Measurements from ENCODE around the gene WBP2NL.

The WBP2NL gene

DNA sequence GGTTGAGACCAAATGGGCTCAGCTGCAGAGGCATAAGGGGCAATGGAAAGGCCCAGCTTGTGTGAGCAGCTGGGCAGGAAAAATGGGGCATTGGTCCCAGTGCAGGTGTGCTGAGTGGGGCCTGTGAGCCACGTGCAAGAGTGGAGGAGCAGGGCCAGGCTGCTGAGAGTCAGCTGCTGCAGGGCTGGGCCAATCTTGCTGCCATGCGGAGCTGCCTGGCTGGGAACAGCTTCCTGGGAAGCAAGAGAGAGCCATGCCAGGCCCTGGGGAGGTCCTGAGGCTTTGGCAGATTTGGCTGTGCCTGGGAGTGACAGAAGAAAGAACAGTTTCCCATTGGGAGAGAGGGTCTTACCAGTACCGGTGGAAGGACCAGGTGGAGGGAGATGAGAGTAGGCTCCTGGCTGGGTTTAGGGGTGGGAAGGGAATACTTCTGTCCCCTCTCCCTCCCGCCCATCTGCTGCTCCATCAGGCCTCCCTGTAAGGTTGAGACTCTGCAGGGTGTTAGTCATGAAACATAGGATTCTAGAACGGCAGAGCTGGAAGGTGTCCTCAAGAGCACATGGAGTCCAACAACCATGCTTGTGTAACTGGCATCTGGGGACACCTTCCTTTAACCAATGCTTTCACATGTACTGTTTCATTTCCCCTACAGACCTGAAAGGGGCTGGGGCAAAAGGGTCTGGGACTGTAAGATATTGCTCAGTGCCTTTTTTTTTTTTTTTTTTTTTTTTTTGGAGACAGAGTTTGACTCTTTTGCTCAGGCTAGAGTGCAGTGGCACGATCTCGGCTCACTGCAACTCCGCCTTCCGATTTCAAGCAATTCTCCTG lies 19.0 kb upstream of the WBP2NL start:
- DNase-seq = no peak

DNA sequence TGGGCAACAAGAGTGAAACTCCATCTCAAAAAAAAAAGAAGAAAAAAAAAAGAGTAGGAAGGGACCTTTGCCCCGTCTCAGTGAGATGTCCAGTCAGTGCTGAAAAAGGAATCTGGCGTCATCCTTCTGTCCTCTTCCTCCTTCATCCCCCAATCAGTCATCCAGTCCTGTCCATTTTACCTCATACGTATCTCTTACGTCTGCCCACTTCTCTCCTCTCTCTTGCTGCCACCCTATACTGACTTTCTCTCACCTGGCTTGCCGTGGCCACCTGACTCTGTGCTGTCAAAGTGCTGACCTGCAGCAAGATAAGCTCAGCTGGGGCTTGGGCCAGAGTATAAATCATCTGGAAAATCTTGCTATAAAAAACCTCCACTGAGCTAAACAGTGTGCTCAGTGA lies 15.7 kb upstream of the WBP2NL start:
- no peak for DNase-seq

DNA sequence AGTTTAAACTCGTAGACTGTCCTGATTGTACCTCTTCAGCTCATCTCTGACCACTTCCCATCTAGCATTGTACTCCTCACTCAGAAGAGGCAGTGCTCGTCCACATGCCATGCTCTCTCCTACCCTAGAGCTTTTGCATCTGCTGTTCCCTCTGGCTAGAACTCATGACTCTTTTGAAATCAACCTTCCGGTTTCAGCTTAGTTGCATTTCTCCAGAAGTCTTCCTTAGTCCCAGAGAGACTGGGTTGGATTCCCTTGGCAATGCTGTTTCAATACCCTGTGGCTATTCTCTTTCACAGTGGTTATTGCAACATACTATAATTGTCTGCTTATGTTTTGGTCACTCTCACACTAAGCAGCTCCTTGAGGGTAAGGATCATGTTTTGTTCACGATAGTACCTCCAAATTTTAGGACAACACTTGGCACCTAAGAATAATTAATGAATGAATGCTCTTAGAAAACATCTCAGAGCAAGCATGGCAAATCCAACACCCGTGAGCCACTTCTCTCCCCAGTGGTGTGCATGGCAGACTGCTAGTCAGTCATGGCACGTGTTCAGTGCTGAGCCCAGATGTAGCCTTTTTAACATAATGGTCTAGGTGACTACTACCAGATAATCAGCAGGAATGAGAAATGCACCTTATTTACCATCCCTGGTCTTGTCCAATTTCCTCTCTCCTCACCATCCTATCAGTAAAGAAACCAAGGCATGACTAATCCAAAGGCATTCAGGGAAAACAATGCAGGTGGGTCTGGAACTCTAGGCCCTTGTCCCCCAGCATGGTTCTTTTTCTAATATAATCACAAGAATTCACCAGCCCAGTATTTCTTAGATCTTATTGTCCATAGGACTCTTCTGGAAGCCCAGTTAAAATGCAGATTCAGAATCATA lies 14.8 kb upstream of the WBP2NL start:
- no peak for DNase-seq

DNA sequence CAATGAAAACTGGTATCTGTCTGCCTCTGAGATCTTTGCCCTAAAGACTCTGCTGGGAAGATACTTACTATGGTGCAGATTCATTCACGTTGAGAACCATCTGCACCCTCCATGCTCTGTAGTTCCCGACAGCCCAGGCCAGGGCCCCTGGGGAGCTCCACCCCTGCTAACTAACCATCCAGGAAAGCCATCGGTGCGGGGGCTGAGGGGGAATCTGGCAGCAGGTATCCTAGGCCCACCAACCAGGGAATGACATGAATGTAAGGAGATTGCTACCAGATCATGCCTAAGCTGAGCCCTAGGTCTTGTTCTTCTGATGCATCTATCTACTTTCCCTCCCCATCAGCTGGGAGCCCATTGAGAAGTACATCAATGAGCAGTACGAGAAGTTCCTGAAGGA lies 11.3 kb upstream of the WBP2NL start:
- no peak for DNase-seq

DNA sequence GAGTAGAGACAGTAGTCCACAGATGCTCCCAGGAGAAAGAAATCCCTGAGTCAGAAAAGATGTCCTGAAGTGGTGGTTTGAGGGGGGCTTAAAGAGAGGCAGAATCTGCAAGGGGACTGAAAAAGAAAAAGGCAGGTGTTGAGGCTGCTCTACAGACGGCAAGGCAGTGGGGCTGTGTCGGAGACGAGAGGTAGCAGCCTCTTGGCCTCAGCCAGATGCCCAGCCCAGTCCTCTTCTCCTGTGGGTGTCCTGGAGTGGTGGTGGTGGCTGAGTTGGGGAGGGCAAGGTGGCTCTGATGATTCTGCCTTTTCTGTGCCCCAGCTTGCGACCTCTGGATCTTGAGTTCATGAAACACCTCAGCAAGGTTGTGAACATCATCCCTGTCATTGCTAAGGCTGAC lies 9.3 kb upstream of the WBP2NL start:
- DNase-seq = no peak

DNA sequence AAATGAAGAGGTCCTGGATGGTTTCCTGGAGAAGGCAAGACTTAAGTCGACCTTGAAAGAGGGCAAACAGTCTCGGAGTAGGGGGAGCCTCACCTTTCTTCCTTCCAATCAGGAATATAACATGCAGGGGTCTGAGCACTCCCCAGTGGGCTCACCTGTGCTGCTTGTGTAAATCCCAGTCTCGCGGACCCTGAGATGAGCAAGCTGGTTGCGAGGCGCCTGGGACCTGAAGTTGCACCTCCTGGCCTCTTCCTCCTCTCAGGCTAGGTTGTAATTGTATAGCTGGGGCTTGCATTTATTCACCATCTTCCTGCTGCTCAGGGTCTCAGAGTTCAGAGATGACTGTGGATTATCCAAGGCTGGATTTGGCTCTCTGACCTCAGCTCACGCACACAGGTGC lies 7.5 kb upstream of the WBP2NL start:
- no peak for DNase-seq

DNA sequence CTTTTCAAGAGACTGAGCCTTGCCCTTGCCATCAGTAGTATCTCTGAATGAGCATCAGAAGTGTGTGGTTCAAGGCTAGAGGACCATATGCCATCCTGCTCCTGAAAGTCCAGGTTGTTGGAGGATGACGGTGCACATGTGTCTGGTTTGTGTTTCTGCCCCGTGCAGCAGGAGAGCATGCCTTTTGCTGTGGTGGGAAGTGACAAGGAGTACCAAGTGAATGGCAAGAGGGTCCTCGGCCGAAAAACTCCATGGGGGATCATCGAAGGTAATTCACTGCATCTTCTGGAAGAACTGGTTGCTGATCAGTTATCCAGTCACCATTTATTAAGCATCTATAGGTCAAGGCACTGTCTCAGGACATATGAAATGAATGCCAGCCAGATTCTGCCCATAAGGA lies 6.1 kb upstream of the WBP2NL start:
- DNase-seq = no peak

DNA sequence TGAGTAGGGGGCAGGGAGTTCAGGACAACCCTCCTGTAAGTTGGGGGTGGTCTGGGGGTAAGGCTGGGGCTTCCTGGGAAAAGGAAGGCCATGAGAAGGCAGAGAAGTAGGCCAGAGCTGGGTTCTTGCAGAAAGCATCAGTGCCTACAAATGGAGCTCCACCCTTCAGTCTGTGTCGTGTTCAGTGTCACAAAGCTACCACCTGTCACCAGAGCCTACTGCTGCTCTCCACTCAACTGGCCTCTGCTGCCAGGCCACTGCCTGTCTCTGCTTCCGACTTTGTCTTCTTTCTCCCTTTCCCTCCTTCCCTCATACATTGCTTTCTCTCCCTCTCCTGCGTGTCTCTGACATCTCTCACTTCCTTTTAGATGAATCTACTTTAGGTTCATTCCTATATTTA lies 3.4 kb upstream of the WBP2NL start:
- no peak for DNase-seq

DNA sequence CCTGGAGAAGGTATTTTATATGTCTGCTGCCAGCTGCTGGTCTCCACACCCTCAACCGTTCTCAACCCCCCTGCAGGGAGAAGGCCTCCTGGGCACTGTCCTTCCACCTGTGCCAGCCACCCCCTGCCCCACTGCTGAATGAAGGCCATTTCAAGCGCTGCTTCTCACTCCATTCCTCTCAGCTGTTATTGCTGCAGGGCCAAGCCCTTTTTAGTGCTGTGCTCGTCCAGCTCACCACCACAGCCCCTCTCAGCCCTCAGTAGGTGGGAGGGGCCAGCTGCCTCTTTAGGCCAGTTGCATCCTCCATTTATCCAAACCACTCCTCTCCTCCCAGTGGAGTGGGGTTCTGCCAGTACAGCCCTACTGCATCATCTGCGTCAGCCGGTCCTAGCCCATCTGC lies 1.8 kb upstream of the WBP2NL start:
- no peak for DNase-seq

DNA sequence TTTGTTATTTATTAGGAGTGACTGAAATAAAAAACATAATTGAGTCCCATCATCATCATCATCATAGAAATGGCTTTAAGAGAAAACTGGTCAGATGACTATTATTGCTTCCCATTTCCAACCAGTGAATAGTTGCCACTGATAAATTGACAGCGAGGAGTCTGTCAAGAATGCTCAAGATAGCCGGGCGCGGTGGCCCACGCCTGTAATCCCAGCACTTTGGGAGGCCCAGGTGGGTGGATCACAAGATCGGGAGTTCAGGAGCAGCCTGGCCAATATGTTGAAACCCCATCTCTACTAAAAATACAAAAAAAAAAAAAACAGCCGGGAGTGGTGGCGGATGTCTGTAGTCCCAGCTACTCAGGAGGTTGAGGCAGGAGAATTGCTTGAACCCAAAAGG lies 1.9 kb downstream of the WBP2NL start:
- no peak for DNase-seq

DNA sequence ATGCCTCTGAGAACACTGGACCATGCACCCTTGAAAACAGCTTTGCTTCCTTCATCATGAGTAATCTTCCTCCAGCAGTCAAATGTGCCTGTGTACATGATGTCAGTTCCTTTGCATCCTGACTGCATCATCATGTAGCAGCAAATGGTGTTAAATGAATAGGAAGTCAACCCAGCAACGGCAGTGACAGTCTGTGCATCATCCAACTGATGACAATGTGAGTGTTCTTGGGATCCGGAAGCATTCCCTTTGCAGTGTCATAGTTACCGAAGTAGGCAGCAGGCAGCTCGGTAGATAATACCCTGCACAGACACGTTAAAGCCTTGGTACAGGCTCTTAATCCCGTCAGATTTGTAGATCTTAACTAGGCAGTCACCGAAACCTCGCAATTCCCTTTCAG lies 2.5 kb downstream of the WBP2NL start:
- no peak for DNase-seq

DNA sequence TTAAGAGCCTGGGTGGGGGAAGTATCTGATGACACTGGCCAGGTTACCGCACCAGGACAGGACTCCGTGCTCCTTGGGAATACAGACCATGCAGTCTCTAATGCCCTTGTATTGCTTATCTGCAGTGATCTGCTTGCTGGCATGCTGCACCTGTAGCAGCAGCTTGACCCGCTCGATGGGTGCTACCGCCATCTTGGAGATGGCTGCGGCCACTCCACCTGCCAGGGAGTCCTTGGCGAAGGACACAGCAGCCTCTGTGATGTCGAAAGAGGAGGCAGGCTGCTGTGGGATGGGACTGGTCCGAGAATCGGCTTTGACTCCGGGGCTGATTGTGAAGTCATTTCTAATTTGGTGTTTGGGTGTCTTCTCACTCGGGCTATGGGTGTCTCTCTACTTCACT lies 3.1 kb downstream of the WBP2NL start:
- no peak for DNase-seq

DNA sequence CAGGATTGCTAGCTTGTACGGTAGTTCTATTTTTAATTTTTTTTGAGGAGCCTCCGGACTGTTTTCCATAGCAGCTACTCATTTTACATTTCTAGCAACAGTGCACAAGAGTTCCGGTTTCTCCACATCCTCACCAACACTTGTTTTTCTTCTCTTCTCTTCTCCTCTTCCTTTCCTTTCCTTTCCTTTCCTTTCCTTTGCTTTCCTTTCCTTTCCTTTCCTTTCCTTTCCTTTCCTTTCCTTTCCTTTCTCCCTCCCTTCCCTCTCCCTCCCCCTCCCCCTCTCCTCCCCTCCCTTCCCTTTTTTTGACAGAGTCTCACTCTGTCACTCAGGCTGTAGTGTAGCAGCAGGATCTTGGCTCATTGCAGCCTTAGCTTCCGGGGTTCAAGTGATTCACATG lies 9.3 kb downstream of the WBP2NL start:
- no peak for DNase-seq

DNA sequence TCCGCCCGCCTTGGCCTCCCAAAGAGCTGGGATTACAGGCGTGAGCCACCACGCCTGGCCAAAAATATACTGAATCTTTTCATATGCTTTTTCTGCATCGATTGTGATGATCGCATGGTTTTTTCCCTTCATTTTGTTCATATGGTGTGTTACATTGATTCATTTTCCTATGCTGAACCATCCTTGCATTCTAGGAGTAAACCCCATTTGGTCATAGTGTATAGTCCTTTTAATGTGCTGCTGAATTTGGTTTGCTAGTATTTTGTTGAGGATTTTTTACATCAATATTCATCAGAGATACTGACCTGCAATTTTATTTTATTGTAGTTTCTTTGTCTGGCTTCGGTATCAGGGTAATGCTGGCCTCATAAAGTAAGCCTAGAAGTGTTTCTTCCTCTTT lies 12.2 kb downstream of the WBP2NL start:
- DNase-seq = no peak

DNA sequence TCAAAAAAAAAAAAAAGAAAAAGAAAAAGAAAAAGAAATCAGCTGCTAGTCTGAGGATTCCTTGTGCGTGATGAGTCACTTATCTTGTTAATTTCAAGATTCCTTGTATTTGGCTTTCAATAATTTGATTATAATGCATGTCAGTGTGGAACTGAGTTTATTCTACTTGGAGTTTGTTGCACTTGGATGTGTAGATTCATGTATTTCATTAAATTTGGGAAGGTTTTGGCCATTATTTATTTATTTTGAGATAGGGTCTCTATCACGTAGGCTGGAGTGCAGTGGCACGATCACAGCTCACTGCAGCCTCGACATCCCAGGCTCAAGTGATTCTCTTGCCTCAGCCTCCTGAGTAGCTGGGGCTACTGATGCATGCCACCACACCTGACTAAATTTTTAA lies 14.8 kb downstream of the WBP2NL start:
- DNase-seq = no peak

DNA sequence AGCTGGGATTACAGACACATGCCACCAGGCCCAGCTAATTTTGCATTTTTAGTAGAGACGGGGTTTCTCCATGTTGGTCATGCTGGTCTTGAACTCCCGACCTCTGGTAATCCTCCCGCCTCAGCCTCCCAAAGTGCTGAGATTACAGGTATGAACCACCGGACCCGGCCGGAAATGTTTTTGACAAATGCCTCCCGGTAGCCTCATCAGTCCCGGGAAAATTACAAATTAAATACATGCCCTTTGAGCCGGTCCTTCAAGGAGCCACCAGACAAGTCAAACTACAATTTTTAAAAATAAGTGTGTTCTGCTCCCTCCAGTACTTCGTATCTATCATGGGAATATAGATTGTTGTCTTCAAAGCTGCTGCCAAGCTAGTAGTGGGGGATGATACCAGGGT lies 17.5 kb downstream of the WBP2NL start:
- DNase-seq = no peak

DNA sequence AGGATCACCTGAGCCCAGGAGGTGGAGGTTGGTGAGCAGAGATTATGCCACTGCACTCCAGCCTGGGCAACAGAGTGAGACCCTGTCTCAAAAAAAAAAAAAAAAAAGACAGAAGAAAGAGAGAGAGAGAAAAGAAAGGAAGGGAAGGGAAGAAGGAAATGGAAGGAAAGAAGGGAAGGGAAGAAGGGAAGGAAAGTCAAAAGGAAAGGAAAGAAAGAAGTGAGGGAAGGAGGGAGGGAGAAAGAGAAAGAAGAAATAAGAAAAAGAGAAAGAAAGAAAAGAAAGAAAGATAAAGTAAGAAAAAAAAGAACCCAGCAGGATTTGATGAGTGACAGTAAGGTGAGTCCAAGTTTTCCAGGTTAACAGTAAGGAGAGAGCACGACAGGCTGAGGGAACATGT lies 19.6 kb downstream of the WBP2NL start:
- no peak for DNase-seq

DNA sequence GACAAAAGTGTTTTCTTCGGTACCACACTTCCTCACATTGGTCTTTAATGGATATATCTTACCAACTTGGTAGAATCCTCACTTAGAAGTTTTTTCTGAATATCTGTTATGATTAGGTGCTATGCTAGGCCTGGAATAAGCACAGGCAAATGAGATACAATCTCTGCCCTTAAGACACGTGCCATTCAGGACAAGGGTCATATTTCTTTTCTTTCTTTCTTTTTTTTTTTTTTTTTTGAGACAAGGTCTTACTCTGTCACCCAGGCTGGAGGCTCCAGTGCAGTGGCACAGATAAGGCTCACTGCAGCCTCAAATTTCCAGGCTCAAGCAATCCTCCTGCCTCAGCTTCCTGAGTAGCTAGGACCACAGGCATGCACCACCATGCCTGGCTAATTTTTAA lies 23.0 kb downstream of the WBP2NL start:
- no peak for DNase-seq

DNA sequence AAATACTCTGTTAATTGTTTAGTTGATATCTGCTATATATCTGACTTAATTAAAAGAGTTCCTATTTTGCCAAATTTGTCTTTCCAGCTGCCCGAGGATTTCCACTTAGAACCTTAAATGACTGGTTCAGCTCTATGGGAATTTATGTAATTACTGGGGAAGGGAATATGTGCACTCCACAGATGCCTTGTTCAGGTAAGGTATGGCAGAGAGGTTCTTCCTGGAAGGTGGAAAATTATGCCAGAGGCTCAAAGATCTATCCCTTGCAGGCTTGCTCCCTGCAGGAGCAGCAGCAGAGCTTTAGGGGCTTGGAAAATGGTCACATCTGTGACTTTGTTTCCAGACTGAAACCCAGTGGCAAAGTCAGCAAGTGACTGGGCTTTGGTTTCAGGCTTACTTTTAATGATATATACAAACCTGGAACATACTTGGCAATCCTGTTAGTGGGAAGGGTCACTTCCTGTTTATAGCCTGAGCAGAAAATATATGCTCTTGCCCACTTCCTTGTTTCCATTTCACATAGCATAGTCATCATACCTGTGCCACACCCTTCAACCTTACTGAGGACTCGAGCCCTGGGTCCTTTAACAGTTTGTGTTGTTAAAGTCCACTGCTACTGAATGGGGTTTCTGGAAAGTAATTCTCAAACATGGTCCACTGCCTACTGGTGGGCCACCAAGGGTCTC lies 23.7 kb downstream of the WBP2NL start:
- DNase-seq = peak in 1 of 2 donors; percentile 8

DNA sequence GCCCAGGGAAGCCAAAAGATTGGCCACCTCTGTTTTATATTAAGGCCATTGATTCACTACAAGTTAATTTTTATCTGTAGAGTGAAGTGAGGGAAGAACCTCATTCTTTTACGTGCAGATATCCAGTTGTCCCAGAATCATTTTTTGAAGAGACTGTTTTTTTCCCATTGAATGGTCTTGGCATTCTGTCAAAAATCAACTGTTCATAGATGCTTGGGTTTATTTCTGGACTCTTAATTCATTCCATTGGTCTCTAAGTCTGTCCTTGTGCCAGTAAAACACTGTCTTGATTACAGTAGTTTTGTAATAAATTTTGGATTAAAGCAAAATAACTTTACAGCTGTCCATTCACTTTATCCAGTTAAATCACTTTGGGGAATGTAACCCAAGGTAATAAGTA lies 26.8 kb downstream of the WBP2NL start:
- DNase-seq = no peak

DNA sequence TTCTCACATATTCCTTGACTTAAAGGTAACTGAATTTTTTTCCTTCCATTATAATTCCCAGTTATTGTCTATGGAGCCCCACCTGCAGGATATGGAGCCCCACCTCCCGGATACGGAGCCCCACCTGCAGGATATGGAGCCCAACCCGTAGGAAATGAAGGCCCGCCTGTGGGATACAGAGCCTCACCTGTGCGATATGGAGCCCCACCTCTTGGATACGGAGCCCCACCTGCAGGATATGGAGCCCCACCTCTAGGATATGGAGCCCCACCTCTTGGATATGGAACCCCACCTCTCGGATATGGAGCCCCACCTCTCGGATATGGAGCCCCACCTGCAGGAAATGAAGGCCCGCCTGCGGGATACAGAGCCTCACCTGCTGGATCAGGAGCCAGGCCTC lies 28.1 kb downstream of the WBP2NL start:
- no peak for DNase-seq

DNA sequence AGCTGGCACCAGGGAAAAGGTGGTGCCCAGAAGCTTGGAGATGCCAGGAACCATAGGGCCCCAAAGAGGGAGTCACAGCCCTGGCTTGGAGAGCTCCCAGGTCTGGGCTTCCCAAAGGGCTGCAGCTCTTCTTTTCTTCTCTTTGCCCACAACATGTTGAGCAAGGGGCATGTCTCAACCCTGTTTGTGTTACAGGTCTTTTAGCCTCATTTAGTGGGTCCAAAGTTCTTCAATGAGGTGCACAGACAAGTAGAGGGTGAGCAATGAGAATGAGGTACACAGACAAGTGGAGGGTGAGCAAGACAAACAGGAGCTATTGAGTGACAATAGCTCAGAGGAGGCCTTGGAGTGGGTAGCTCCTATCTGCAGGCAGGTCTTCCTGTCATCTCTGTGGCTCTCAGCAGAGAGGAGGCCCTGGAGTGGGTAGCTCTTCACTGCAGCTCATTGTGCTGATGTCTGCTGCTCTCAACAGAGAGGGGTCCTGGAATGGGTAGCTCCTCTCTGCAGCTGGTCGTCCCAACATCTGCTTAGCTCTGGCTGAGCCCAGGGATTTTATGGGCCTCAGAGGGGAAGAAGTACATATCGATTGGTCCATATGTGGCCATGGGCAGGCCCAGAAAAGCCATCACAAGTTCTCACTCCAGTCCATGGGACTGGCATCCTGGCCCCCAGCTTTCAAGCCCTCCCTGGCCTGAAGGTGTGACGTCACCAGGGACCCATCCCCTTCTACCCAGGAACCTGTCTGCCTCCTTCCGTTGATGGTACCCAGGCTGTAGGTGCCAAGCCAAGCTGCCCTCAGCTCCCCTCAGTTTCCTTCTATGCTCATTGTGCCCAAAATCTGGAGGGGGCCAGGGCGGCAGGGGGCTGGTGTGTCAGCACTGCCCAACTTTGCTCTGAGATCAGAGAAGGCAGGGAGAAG lies 34.9 kb downstream of the WBP2NL start:
- DNase-seq = no peak

DNA sequence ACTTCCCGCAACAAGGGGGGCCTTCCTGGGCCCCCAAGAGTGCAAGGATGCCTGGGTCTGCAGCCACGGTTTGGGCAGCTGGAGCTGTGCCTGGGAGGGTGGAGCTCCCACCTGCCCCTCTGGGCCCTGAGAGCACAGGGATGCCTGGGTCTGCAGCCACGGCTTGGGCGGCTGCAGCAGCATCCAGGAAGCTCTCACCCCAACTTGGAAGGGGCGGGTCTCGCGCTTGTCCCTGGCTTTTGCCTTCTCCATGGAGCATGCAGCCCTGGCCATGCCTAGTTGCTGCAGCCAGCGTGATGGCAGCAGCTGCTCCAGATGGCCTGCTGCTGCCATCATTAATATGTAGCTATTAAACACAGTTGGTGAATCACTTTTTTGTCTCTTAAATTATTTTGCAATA lies 36.7 kb downstream of the WBP2NL start:
- DNase-seq = no peak

Measured in CD4-positive, alpha-beta T cell treated with Interferon alpha-2 for 1 hour (primary cell).